Midbrain (tissue), 1 donor: ENCODE results near the gene TUBGCP6.
A peak's percentile ranks its signal among the peaks of the same experiment; 100 is the strongest.

Source experiments
- DNase-seq: peaks from one replicate; lab custom pipeline; 2025; lab: John Stamatoyannopoulos, UW

The TUBGCP6 gene

DNA sequence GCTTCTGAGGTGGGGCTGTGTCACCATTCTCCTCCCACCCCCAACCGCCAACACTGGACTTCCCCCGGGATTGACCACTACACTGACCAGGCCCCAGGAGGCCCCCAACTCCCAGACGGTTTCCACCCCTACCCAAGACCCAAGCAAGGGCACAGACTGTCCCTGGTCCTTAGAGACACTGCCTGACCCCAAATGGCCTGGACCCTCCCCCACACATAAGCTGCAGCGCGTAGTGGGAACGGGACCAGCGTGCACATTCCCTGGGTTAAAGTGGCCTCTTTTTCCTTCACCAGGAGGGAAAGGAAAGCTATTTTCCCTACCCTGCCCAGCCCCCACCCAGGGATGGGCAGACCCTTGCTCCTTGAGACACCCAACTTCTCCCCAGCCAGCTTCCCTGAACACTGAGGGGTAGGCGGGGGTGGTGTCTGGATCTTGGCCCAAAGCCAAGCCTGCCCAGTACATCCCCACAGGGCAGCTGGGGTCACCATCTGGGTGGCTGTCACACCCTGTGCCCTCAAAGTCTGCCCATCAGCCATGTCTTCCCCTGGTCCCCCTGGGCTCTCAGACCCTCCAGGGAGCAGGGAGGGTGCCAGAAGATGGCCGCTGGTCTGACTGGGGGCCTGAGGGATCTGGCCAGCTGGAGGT, 18.3 kb upstream of the TUBGCP6 start:
- DNase-seq: no peak

DNA sequence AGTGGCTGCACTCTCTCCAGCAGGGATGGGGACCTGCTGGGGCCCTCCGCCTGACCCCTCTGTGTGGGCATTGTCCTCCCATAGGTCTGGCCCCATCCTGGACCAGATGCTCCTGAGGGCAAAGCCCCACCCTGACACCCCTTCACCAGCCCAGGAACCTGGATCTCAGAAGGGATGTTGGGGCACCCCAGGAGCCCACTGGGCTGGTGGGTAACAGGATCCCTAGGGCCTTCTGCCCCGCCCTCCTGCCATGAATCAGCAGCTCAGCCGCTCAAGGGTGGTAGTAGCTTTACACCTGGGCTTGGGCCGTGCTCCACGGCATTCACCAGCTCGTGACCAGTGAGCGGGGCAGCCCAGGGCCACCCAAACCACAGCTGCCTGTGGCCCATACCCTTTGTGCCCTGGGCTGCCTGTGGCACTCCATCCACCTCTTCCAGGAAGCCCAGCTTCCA, 17.7 kb upstream of the TUBGCP6 start:
- DNase-seq: no peak

- no peak for DNase-seq
Measured at GRCh38 chr22:50261615-50262459, 17.0 kb upstream of the TUBGCP6 start, which contains the start of gene MAPK12. Gene MAPK12, minus strand, starts transcription at chr22:50261683. Its CDS starts 174 bp downstream, at chr22:50261509.

- DNase-seq: peak; percentile 28
Measured at GRCh38 chr22:50260801-50261614, 16.2 kb upstream of the TUBGCP6 start.

GRCh38 chr22:50260434-50260800, 15.6 kb upstream of the TUBGCP6 start:
- no peak for DNase-seq

GRCh38 chr22:50259302-50259701, 14.5 kb upstream of the TUBGCP6 start:
- no peak for DNase-seq

DNA sequence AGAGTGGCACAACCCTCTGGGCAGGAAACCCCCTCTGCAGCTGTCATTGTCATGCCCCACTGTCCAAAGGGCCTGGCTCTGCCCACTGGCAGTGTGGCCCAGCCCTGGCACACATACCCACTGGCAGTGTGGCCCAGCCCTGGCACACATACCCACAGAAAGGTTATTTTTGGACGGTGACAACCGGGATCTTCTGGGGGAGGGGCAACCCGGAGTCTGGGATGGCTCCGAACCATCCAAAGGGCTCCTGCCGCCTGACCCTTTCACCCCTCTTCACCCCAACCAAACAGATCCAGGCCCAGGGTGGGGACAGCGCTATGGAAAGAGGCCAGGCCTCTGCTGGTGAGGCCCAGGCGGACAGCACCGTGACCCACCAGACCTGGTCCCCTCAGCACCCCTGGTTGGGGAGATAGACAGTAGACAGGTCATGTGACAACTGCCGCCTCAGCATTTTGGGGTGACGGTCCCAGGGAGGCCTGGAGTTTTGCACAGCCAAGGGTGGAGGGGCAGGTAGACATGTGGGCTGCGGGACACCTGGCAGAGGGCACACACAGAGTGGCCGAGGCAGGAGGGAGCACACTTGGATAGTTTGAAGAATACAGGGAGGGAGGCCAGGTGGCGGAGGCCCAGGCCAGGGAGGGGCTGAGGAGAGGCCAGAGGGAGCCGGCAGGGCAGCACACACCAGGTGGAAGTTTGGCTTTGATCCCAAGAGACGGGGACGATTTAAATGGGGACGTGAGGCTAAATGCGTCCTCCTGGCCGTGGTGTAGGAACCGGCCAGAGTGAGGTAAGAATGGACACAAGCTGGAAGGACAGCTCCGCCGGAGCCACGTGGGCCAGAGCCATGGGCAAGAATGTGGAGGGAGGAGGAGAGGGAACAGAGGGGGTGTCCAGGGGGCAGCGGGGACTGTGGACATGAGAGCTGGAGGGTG, 13.8 kb upstream of the TUBGCP6 start:
- DNase-seq: peak; percentile 16

DNA sequence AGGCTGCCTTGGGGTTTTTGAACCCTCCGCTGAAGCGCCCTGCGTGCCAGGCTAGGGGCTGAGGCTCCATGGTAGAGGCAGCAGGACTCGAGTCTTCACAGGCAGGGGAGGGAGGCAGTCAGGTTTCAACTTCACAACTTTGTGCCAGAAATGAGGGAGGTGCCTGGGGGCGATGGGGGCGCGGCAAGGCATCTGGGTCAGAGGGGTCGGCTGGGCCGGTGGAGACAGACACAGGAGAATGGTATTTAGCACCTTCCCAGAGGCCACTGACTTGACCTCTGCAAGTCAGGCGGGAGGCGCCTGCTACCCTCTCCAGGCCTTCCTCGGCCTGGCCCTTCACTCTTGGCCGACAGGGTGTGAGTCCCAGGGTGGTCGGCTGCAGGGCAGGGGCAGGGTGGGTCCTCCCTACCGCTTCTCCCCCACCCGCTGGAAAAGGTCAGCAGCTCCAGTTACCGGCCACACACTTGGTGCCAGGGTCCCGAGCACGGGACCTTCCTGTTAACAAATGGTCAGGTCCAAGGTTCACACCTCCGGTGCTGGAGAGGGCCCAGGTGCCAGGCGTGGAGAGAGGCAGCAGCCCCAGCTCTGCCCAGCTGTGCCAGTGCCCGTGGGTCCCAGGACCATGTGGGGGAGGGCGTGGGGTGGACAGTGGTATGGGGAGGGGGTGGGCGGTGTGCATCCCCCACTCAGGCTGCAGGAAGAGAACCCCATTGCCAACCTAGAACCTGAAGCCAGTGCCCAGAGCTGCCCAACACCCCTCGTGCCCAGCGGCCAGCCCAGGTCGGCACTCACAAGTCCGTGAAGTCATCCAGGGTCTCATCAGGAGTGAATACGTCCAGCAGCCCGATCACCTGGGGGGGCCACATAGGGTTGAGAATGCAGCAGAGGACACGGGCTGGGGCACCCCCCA, 12.9 kb upstream of the TUBGCP6 start:
- DNase-seq: no peak

- no peak for DNase-seq
Measured at GRCh38 chr22:50257041-50257440, 12.2 kb upstream of the TUBGCP6 start.

- no peak for DNase-seq
Measured at GRCh38 chr22:50256258-50256862, 11.5 kb upstream of the TUBGCP6 start.

- DNase-seq: no peak
Measured at GRCh38 chr22:50255607-50256006, 10.8 kb upstream of the TUBGCP6 start.

- DNase-seq: no peak
Measured at GRCh38 chr22:50255099-50255498, 10.3 kb upstream of the TUBGCP6 start.

DNA sequence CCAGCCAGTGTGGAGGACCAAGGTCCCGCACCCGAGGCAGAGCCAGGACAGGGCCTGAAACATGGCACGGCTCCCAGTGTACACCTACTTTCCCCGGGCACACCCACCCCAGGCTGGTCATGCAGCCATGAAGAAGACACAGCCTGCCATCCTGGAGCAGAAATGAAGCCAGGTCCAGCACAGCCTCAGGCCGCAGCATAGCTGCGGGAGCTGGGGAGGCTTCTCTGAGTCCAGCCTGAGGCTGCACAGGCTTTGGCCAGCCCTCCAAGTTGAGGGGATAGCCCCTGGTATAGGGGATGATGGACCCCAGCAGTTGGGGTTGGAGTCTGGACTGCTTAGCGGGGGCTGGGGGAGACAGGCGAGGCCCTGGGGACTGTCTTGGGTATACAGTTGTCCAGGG, 9.1 kb upstream of the TUBGCP6 start:
- DNase-seq: no peak

DNA sequence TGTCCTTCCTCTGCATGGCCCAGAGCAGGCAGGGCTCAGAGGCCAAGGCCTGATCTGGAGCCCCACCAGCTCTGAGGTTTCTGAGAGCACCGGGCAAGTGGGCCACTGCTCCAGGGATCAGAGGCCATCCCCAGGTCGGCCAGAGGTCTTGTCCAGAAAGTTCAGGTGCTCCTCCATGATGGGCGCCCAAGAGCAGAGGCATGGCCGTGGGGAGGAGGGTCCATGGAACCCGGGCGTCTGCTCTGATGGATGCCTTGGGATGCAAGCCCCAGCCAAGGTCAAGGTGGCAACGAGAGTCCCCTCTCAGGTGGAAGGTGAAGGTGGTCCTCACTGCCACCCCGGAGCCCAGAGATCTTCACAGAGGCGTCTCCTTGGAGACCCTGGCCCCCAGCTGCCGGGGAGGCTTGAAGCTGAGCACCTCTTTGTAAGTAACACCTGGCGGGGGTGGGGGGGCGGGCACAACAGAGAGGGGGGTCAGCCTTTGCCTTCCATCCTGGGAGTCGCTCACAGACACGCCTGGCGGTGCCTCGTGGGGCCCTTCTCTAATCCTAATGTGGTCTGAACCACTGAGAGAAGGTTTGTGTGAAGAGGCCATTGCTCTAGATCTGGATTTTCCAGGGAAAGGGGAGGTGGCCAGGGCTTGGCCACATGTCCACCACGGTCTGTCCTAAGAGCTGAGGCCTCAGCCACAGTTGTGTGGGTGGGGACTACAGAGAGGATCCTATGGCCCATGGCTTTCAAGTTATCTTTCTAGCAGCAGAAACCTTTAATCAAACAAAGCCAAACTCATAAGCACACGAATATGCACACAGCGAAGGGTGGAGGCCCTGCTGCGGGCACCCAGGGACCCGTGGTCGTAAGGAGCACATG, 8.5 kb upstream of the TUBGCP6 start:
- no peak for DNase-seq

GRCh38 chr22:50252082-50253045, 7.5 kb upstream of the TUBGCP6 start:
- no peak for DNase-seq

GRCh38 chr22:50251477-50252081, 6.8 kb upstream of the TUBGCP6 start:
- no peak for DNase-seq
